GM21737 (cell line): ENCODE data around the gene DPP6.

Source experiments
- ATAC-seq: cut with Tn5 transposase; IDR thresholded peaks from one replicate; pipeline ENCODE4 v1.9.1; 2021; ENCODE audit warnings: mild to moderate bottlenecking, moderate library complexity; ENCODE audit not compliant: unreplicated experiment

Gene DPP6

GRCh38 chr7:154746571-154747360 lies 694.6 kb downstream of the DPP6 start:
- ATAC-seq = no peak

GRCh38 chr7:154748089-154748786 lies 696.0 kb downstream of the DPP6 start:
- no peak for ATAC-seq

- ATAC-seq = no peak
Measured at GRCh38 chr7:154750353-154750801, 698.2 kb downstream of the DPP6 start.

GRCh38 chr7:154753226-154753625 lies 701.0 kb downstream of the DPP6 start:
- ATAC-seq = no peak

- ATAC-seq = no peak
Measured at GRCh38 chr7:154757756-154758155, 705.6 kb downstream of the DPP6 start.

- ATAC-seq = no peak
Measured at GRCh38 chr7:154759989-154760388, 707.8 kb downstream of the DPP6 start.

GRCh38 chr7:154765118-154765517 lies 712.9 kb downstream of the DPP6 start:
- ATAC-seq = no peak

GRCh38 chr7:154767142-154767541 lies 714.9 kb downstream of the DPP6 start:
- no peak for ATAC-seq

GRCh38 chr7:154767821-154768415 lies 715.7 kb downstream of the DPP6 start:
- ATAC-seq = no peak

GRCh38 chr7:154769001-154769400 lies 716.8 kb downstream of the DPP6 start:
- ATAC-seq = no peak

- no peak for ATAC-seq
Measured at GRCh38 chr7:154769527-154769926, 717.3 kb downstream of the DPP6 start.

- no peak for ATAC-seq
Measured at GRCh38 chr7:154770361-154770760, 718.2 kb downstream of the DPP6 start.

GRCh38 chr7:154770962-154771361 lies 718.8 kb downstream of the DPP6 start:
- no peak for ATAC-seq

- ATAC-seq = no peak
Measured at GRCh38 chr7:154774303-154774969, 722.2 kb downstream of the DPP6 start.

- no peak for ATAC-seq
Measured at GRCh38 chr7:154775681-154776080, 723.5 kb downstream of the DPP6 start.

- ATAC-seq = no peak
Measured at GRCh38 chr7:154776350-154776749, 724.2 kb downstream of the DPP6 start.

- ATAC-seq = no peak
Measured at GRCh38 chr7:154777023-154777422, 724.8 kb downstream of the DPP6 start.

- ATAC-seq = no peak
Measured at GRCh38 chr7:154777489-154777888, 725.3 kb downstream of the DPP6 start.

- ATAC-seq = no peak
Measured at GRCh38 chr7:154777908-154778307, 725.7 kb downstream of the DPP6 start.

- no peak for ATAC-seq
Measured at GRCh38 chr7:154781369-154782303, 729.4 kb downstream of the DPP6 start.
